ENCODE data around the gene TIMM10.

The TIMM10 gene, protein sequence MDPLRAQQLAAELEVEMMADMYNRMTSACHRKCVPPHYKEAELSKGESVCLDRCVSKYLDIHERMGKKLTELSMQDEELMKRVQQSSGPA

DNA sequence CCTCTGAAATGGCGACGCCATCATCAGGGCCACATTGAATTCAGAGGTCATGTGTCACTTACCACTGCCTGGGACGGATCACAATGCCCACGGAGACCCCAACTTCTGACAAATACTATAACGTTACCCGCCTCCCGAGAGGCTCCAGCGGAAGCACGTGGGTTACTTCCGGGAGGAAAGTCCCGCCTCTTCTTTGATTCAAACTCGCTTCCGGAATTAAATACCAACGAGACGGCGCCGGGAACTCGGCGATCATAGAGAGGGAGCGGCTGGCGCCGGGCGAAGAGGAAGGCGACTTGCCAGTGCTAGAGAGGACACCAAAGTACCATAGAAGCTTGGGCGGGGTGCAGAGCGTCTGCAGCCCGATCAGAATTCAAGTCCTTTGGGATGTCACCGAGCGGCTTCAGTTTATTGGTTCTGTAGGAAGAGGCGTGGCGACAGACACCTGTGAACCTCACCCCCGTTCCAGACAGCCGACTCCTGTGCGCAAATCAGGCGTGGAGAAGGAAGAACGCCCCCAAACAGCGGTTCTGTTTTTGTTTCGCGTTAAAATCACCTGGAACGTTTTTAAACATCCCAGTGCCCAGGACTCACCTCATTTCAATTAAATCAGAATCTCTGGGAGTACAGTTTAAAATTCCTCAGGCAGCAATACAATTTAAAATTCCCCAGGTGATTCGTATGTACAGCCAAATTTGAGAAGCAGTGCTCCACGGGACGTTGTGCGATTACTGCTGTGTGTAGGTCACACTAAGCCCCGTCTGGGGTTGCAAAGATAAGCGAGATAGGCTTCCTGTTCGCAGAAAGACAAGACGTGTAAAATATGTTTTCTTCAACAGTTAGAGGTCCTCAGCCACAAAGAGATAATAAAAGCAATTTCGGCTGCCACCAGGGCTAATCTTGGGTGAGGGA, at the start of gene TIMM10:
Gene TIMM10, minus strand, starts transcription at position 159 of the 912 bp plus-strand sequence. CDS start 565 bp downstream, outside the sequence.
- DNase-seq (ENCODE audit: low read depth in 1 of 2, low spot score in 1 of 2) = peak; percentile 75 to 94

GRCh38 chr11:57574061-57574460, 43.5 kb upstream of the TIMM10 start:
- DNase-seq (ENCODE audit: low read depth in 1 of 2, low spot score in 1 of 2) = no peak

- DNase-seq (ENCODE audit: low read depth in 1 of 2, low spot score in 1 of 2) = no peak
Observed at GRCh38 chr11:57571606-57572005, 41.1 kb upstream of the TIMM10 start.

DNA sequence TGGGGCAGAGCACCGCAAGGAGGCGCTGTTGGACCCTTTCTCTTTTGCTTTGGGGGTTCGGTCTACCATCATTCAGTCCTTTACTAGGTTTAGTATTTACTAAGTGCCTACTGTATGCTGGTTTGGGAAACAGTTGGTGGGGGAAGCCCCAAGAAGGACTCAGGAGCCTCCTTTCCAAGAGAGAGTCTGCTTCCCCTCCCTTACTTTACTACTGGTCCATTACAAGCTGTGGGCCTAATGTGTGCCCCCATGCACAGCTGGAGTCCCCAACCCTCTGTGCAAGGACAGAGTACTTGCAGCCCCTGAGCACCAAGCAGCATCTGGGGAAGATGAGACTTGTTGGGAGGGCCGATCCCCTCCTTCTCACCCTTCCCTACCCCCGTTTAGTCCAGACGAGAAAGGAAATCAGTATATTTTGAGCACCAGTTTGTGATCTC, 37.8 kb upstream of the TIMM10 start:
- DNase-seq (ENCODE audit: low read depth in 1 of 2, low spot score in 1 of 2) = peak; percentile 82 to 83

DNA sequence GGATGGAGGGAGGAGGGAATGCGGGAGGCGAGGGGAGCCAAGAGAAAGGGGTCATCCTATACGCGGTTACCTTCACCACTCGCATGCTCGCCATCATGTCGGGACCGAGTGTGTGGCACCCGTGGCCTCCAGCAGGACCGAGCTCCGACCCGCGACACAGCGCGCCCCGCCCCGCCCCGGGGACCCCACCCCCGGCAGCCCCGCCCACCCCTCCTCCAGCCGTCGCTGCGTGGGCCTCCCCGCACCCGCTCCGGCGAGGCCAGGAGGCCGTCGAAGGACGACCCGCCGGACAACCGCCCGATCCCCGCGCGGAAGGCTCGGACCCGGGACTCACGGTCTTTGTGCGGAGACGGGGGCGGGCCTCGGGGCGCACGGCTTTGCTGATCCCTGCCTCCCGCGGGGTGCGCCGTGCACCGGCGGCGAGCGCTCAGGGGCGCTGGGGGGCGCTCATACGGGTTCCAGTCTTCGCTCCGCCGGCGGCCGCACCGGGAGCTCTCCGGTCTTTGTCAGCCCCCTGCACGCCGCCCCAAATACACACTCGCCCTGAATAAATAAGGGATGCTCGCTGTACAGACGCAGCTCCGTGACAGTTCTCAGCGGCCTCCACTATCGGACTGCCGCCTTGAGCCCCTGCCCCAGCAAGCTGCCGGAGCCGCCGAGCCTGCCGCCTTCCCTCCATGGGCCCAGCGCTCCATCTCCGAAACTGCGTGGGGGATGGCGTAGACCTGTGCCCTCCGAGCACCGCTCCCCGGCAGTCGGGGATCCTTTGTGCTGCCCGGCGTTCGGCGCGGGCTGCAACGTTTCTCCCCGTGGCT, 37.2 kb upstream of the TIMM10 start, which contains the start of gene UBE2L6:
Gene UBE2L6, minus strand, starts transcription at position 158 of the 815 bp plus-strand sequence. Its CDS starts 61 bp downstream, at position 97.
- peak; percentile 38 to 40 for DNase-seq (ENCODE audit: low read depth in 1 of 2, low spot score in 1 of 2)

DNA sequence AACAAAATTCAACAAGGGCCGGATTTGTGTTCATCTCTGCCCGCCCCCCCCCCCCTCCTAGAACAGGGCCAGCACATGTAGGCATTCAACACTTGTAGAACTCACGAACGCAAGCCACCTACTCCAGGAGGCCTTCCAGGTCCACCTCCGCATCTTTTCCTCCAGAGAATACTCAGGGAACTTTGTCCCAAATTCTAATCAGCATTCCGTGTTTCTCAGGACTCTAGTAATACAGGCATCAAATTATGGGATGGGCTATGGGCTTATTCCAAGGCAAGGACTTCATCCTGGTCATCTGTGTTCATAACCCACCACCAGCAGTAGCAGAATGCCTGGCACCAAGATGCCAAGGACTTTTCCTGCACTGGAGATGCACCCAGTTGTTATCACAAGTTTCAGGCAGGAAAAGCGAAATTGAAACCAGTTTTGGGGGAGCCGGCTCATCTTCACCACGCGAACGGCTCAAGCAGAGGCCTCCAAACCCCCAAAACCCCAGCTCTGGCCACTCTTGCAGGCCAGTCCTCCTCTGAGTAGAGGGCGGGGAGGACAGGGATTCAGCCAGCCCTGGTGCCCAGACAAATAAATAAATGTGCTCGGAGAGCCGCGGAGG, 36.5 kb upstream of the TIMM10 start:
- DNase-seq (ENCODE audit: low read depth in 1 of 2, low spot score in 1 of 2) = peak in 1 of 2 donors; percentile 12

- peak in 1 of 2 donors; percentile 16 for DNase-seq (ENCODE audit: low read depth in 1 of 2, low spot score in 1 of 2)
Observed at GRCh38 chr11:57566005-57566904, 35.7 kb upstream of the TIMM10 start.

DNA sequence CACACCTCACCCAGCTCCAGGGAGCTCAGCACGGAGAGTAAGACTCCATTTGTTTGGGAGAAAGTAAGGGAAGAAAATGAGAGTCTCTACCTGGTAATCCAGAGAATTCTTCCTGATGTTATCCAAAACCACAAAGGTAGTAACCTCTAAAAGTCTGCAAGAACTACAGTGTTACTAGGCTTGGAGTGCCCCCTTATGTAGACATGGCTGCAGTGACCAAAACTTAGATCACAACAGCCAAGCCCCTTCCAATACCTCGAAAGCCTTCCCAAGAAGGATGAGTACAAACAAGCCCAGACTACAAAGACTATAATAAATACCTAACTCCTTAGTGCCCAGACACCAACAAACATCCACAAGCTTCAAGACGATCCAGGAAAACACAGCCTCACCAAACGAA, 32.0 kb upstream of the TIMM10 start:
- DNase-seq (ENCODE audit: low read depth in 1 of 2, low spot score in 1 of 2) = no peak

- no peak for DNase-seq (ENCODE audit: low read depth in 1 of 2, low spot score in 1 of 2)
Observed at GRCh38 chr11:57560146-57560545, 29.6 kb upstream of the TIMM10 start.

GRCh38 chr11:57556041-57556440, 25.5 kb upstream of the TIMM10 start:
- no peak for DNase-seq (ENCODE audit: low read depth in 1 of 2, low spot score in 1 of 2)

DNA sequence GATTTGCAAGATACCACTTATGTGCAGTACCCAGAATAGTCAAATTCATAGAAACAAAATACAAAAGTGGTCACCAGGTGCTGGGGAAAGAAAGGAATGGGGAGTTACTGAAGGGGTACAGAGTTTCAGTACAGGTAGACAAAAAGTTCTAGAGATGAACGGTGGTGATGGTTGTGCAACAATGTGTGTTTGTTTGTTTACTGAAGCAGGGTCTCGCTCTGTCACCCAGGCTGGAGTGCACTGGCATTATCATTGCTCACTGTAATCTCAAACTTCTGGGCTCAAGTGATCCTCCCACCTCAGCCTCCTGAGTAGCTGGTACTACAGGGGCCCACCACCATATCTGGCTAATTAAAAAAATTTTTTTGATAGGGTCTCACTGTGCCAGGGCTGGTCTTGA, 24.8 kb upstream of the TIMM10 start:
- no peak for DNase-seq (ENCODE audit: low read depth in 1 of 2, low spot score in 1 of 2)

DNA sequence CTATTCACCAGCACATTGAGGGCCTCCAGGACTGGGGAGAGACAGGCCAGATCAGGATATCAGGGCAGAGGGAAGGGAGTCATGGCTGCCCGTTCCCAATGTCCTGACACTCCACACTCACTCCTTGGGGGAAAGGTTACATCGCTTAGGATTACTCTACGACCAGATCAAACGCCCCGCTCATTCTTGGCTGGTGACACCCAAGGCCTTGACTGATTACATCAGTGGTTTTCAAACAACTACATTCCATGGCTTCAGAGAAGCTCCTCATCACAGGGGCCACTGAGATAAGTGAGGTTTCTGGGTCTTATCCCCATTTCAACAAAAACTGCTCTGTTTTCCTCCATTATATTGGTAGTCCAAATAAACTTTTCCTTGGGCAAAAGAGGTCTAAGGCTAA, 21.9 kb upstream of the TIMM10 start:
- DNase-seq (ENCODE audit: low read depth in 1 of 2, low spot score in 1 of 2) = no peak

DNA sequence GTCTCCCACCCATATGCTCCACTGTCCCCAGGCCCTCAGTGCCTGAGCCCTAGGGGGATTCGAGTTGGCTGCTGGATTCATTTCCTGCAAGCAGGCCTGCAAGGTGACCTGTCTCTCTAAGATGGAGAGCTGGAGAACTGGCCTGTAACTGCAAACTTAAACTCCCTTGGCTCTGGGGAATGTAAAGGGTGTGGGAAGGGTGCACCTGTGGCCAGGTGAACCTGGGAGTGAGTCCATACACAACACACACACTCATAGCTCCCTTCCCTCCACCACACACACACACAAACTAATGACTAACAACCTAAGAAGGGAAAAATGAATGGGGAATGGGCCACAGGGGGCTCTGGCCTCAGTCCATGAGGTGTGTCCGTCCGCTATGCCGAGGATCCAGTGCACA, 21.4 kb upstream of the TIMM10 start:
- DNase-seq (ENCODE audit: low read depth in 1 of 2, low spot score in 1 of 2) = no peak

- DNase-seq (ENCODE audit: low read depth in 1 of 2, low spot score in 1 of 2) = no peak
Observed at GRCh38 chr11:57549983-57550382, 19.4 kb upstream of the TIMM10 start.

DNA sequence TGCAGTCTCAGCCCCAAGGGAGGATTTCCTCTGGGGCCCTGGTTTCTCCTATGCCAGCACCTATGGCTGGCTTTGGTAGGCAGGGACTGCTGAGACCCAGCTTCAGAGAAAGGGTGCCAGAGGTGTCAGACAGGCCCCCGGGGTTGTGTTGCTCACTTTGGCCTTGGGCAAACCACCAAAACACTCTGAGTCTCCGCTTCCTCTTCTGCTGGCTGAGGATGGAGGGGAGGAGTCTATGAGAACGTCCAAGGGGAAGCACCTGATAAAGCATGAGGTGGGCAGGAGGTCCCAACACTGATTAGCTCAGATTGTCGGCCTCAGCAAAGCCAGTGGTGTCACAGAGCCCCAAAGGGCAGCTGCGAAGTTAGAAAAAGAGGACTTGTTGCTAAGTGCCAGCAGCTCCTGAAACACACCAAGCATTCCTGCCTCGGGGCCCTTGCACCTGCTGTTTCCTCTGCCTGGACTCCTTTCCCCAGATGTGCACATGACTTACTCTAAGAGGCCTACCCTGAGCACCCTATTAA, 17.4 kb upstream of the TIMM10 start:
- no peak for DNase-seq (ENCODE audit: low read depth in 1 of 2, low spot score in 1 of 2)

DNA sequence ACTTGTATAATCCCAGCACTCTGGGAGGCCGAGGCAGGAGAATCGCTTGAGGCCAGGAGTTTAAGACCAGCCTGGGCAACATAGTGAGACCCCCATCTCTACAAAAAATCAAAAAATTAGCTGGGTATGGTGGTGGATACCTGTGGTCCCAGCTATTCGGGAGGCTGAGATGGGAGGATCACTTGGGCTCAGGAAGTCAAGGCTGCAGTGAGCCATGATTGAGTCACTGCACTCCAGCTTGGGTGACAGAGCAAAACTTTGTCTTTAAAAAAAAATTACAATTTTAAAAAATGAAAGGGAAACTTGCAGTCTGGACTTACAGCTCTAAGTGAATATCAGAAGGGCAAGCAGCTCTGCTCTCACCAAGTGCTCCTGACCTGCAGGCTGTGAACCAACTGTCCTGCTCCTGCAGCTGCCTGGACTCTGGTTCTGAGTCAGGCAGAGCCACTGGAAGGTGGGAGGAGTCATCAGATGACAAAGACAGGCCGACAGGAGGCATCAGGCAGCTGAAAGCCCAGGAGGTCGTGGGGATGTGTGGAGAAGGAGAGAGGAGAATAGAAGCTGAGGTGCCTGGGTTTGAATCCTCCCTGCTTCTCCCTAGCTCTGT, 16.4 kb upstream of the TIMM10 start:
- DNase-seq (ENCODE audit: low read depth in 1 of 2, low spot score in 1 of 2) = no peak

- DNase-seq (ENCODE audit: low read depth in 1 of 2, low spot score in 1 of 2) = no peak
Observed at GRCh38 chr11:57546451-57546850, 15.9 kb upstream of the TIMM10 start.

- DNase-seq (ENCODE audit: low read depth in 1 of 2, low spot score in 1 of 2) = no peak
Observed at GRCh38 chr11:57545883-57546282, 15.3 kb upstream of the TIMM10 start.

DNA sequence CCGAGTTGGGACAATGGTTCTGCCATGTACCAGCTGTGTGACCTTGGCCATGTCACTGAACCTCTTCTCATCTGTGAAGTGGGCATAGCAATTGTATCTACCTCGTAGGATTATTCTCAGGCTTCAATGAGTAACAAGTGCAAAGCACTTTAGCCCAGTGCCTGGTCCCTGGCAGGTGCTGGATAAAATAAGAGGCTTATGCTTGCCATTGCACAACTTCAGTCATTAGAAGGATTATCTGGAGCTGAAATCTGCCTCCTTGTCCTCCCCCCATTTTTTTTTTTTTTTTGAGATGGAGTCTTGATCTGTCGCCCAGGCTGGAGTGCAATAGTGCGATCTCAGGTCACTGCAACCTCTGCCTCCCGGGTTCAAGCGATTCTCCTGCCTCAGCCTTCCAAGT, 14.0 kb upstream of the TIMM10 start:
- no peak for DNase-seq (ENCODE audit: low read depth in 1 of 2, low spot score in 1 of 2)

DNA sequence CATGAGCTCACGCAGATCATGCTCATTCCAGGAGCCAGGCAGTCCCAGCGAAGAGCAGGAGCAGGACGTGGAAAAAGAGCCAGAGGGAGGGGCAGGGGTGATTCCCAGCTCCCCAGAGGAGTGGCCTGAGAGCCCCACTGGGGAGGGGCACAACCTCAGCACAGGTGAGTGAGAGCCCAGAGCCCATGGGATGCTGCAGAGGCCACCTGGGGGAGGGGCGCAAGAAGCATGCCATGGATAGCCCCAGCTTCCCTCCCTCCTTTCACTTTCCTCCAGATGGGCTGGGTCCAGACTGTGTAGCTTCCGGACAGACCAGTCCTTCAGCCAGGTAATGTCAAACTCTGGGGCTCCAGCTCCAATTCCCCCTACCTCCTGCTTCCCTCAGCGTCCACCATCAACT, 13.0 kb upstream of the TIMM10 start:
- no peak for DNase-seq (ENCODE audit: low read depth in 1 of 2, low spot score in 1 of 2)

All from activated CD4-positive, alpha-beta T cell treated with anti-CD3 and anti-CD28 coated beads, Interleukin-2, amount 50 U/mL, for 24 hours (primary cell).